Cardiac muscle cell (in vitro differentiated cells and primary cell): ENCODE measurements around the gene C1QC. TPM values are rescaled to one million over a fixed set of nuclear protein-coding genes. Genes with fewer than 3 reads are reported as not detected.

Experiments
- DNase-seq, 2 donors: peaks; one replicate each; pipeline versions ENCODE4 v3.0.0 to v3.0.0-alpha.2; 2010 to 2017; ENCODE audit warnings: low read depth in 1 of 2, low spot score in 1 of 2
- H3K27ac ChIP-seq: fragments of 200-600 bp; sonication (generic); 2 replicates; pipeline ENCODE4 v1.5.1; 2016
- H3K27me3 ChIP-seq: fragments of 200-600 bp; sonication (generic); 2 replicates; pipeline ENCODE4 v1.6.0; 2016; ENCODE audit warnings: control low read depth
- H3K36me3 ChIP-seq: fragments of 200-600 bp; sonication (generic); 2 replicates; pipeline ENCODE4 v1.5.1; 2016; ENCODE audit warnings: control low read depth
- H3K4me1 ChIP-seq: fragments of 200-600 bp; sonication (generic); 2 replicates; pipeline ENCODE4 v1.8.1; 2017; ENCODE audit warnings: low read depth, mild to moderate bottlenecking, mixed run types
- H3K4me3 ChIP-seq: fragments of 200-600 bp; sonication (generic); 2 replicates; pipeline ENCODE4 v1.5.1; 2016; ENCODE audit warnings: mild to moderate bottlenecking
- H3K9me3 ChIP-seq: fragments of 200-600 bp; sonication (generic); 2 replicates; pipeline ENCODE4 v1.5.1; 2017; ENCODE audit warnings: low read depth, mild to moderate bottlenecking, control low read depth
- polyA plus RNA-seq: library from polyadenylated mRNA; unstranded; fragments of >200 nt; fragmentation: Nextera tagmentation; extraction: Ambion mirVana; gene quantifications from 2 replicates; pipeline ENCODE4 v1.2.1, GENCODE V29; 2016
- total RNA-seq: library from RNA; depleted of rRNA; stranded (reverse); fragments of >200 nt; gene quantifications from 2 replicates; pipeline ENCODE4 v1.2.3, GENCODE V29; 2016
- TF ChIP-seq, protein P1 (sequence below): IDR thresholded peaks from 2 replicates; pipeline ENCODE4 v1.5.1; 2012; ENCODE audit warnings: low read depth, mild to moderate bottlenecking, low read length

Gene C1QC
- total and polyA plus RNA-seq, 2 experiments from 2014 or later, result not detected

DNA sequence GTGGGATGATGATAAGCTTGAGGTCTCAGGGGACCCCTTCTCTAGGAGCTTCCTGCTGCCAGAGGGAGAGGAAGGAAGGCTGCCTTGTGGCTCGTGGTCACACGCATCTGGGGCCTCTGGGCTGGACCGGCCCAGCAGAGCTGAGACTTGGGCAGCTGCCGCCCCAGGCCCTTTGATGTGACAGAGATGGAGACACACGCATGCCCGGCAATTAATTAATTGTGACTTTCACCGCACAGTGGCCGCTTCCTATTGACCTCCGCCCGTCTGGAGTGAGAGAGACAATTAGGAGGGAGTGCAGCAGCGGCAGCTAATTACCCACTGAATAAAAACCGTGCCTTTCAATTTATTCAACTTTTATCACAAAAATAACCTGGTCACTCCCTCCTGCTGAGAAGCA is 23.6 kb upstream of the C1QC start:
- H3K4me1 ChIP-seq, result no peaks in the 10 kb centered on the region
- H3K27ac ChIP-seq, result no peak overlapping the region
- TF ChIP-seq, protein P1, sequence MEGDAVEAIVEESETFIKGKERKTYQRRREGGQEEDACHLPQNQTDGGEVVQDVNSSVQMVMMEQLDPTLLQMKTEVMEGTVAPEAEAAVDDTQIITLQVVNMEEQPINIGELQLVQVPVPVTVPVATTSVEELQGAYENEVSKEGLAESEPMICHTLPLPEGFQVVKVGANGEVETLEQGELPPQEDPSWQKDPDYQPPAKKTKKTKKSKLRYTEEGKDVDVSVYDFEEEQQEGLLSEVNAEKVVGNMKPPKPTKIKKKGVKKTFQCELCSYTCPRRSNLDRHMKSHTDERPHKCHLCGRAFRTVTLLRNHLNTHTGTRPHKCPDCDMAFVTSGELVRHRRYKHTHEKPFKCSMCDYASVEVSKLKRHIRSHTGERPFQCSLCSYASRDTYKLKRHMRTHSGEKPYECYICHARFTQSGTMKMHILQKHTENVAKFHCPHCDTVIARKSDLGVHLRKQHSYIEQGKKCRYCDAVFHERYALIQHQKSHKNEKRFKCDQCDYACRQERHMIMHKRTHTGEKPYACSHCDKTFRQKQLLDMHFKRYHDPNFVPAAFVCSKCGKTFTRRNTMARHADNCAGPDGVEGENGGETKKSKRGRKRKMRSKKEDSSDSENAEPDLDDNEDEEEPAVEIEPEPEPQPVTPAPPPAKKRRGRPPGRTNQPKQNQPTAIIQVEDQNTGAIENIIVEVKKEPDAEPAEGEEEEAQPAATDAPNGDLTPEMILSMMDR, result no peak
- H3K27me3 ChIP-seq, result peaks cover 39% of the 10 kb centered on the region
- no peaks in the 10 kb centered on the region for H3K36me3 ChIP-seq
- H3K9me3 ChIP-seq, result no peaks in the 10 kb centered on the region
- no peak for DNase-seq
- no peak overlapping the region for H3K4me3 ChIP-seq

DNA sequence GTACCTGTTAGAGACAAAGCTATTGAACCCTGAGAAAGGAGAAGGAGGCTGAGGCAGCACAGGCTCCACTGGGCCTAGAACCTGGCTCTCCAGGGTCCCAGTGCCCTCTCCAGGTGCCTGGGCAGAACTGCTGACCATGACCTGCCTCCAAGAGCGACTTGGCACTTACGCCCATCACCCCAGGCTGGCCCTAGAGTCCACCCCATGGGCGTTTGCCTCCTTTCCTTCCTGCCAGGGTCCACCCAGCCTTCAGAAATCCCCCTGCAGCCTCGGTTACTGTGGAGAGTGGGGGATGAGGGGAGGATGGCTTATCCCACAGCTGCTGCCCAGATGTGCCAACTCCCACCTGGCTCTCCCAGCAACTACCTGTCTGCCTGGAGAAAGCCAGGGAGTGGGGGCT is 21.7 kb upstream of the C1QC start:
- Histone ChIP-seq H3K36me3 (no peaks in the 10 kb centered on the region), H3K27me3 (peaks cover 35% of the 10 kb centered on the region), H3K4me3 (no peak overlapping the region), H3K27ac (no peak overlapping the region), H3K4me1 (no peaks in the 10 kb centered on the region), H3K9me3 (no peaks in the 10 kb centered on the region)
- DNase-seq, result no peak
- TF ChIP-seq, protein P1, result no peak

DNA sequence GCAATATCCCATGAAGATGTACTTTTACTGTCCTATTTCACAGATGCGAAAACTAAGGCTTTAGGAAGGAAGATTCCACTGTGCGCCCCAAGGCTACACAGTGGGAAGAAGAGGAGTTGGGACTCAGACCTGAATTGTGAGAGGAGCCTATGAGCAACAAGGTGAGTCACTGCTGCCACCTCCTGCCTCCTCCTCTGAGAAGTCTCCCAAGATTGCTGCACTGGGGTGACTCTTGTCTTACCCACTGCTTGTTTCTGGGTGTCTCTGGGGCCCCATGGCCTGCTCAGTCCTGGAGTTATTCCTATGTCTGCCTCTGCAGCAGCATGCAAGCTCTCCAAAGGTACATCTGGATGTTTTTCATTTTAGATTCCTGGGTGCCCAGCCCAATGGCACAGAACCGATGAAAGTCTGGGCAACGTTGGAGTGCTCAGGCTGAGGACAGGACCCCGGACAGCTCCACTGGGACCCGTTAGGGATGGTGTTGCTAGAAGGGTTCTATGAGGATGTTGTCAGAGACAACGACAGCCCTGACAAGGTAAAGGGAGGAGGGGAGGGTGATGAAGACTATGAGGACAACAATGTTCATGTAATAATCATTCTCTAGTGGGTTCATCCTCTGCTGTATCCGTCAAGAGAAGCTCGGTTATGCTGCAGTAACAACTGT is 18.0 kb upstream of the C1QC start:
- TF ChIP-seq, protein P1, result no peak

DNA sequence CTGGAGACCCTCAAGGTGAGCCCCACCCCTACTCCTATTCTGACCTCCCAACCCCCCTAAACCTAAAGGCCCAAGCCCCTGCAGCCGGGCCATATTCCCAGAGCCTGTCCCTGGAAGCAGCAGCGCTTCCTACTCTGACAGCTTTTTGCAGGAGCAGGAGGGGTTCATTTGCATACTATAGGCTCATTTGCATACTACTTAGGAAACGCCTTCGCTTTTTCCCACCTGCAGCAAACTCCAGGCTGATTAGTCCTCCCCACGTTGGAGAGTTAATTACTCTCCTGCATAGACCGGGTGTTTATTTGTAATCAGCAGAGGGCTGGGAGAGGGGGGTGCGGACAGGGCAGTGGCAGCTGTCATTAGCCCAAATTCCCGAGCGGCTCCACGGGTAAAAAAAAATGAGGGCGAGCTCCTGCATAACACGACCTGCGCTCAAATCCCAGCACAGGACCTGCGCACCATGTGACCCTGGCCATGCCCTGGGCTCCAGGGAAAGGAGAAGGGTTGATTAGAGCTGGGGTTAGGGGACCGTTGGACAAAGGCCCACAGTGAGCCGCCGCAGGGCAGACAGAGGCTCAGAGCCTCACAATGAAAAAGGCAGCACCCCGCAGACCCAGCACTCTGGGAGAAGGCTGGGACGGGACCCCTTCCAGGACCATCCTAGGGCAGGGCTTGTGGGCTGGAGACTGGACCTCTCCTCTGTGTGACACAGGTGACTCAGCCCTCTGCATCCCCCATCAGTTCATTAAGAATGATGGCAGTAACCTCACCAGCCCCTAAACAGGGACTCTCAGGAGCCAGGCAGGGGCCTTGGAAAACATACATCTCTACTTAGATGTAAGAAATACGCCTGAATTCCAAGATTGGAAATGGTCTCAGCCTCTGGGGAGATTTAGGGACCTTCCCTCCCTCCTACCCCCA is 16.9 kb upstream of the C1QC start:
- Histone ChIP-seq H3K4me1 (no peaks in the 10 kb centered on the region), H3K4me3 (no peak overlapping the region), H3K27ac (no peak overlapping the region), H3K27me3 (peaks cover 47% of the 10 kb centered on the region), H3K9me3 (no peaks in the 10 kb centered on the region), H3K36me3 (no peaks in the 10 kb centered on the region)
- DNase-seq, result no peak
- TF ChIP-seq, protein P1, result no peak

More for the DNA sequence above, 18.0 kb upstream of the C1QC start:
- H3K4me3 ChIP-seq, result no peak overlapping the region
- DNase-seq, result peak; percentile 25 to 73
- peaks cover 52% of the 10 kb centered on the region for H3K27me3 ChIP-seq
- H3K36me3 ChIP-seq, result no peaks in the 10 kb centered on the region
- H3K9me3 ChIP-seq, result no peaks in the 10 kb centered on the region
- H3K27ac ChIP-seq, result no peak overlapping the region
- no peaks in the 10 kb centered on the region for H3K4me1 ChIP-seq

DNA sequence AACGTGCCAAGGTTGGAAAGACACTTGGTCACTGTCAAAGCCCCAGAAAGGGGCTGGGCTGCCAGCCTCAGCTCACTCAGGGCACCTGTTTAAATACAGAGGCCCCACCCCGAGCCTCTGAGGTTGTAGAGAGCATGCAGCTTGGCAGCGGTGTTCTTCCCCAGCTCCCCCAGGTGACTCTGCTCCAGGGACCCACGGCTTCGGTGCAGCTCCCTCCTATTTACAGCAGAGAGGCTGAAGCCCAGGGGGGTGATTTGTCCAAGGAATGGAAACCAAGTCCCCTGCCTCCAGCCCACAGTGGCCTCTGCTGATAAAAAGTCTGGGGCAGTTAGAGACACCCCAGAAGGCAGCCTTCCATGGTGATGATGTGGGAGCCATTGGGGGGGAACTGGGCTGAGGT is 16.1 kb upstream of the C1QC start:
- Histone ChIP-seq H3K4me1 (no peaks in the 10 kb centered on the region), H3K4me3 (no peak overlapping the region), H3K36me3 (no peaks in the 10 kb centered on the region), H3K27me3 (peaks cover 39% of the 10 kb centered on the region), H3K27ac (no peak overlapping the region), H3K9me3 (no peaks in the 10 kb centered on the region)
- no peak for DNase-seq
- TF ChIP-seq, protein P1, result no peak
